Aorta (tissue), 5 donors: ENCODE data around the gene PTPRF. TPM values are rescaled to one million over a fixed set of nuclear protein-coding genes. Genes with fewer than 3 reads are reported as not detected.

Experiments used
- ATAC-seq: fragments of 200-7000 bp; cut with Tn5 transposase; one replicate; pipeline ENCODE4 v1.9.1; 2022; ENCODE audit warnings: moderate library complexity; ENCODE audit not compliant: low FRiP score
- DNase-seq, 2 donors: peaks; one replicate each; pipeline ENCODE4 v3.0.0-alpha.2; 2020
- H3K27ac ChIP-seq, 2 donors: one replicate each; pipeline ENCODE4 v1.5.1; 2013; ENCODE audit warnings: low read length in 2 of 2, mild to moderate bottlenecking in 2 of 2, moderate library complexity in 2 of 2, control low read depth in 1 of 2, inconsistent platforms in 1 of 2, low read depth in 1 of 2
- H3K27me3 ChIP-seq, 2 donors: one replicate each; pipeline ENCODE4 v1.6.1; 2013; ENCODE audit warnings: control low read depth in 1 of 2, low read length in 1 of 2, mild to moderate bottlenecking in 1 of 2, moderate library complexity in 1 of 2; ENCODE audit not compliant: insufficient read depth in 2 of 2, control insufficient read depth in 1 of 2
- H3K36me3 ChIP-seq, 2 donors: one replicate each; pipeline ENCODE4 v1.6.1; 2013; ENCODE audit warnings: control low read depth in 1 of 2, low read length in 1 of 2, mild to moderate bottlenecking in 1 of 2; ENCODE audit not compliant: insufficient read depth in 2 of 2, control insufficient read depth in 1 of 2
- H3K4me1 ChIP-seq, 2 donors: one replicate each; pipeline ENCODE4 v1.6.1; 2013; ENCODE audit warnings: low read length in 2 of 2, control low read depth in 1 of 2, mild to moderate bottlenecking in 1 of 2, moderate library complexity in 1 of 2; ENCODE audit not compliant: insufficient read depth in 2 of 2, control insufficient read depth in 1 of 2
- H3K4me3 ChIP-seq, 2 donors: one replicate each; pipeline ENCODE4 v1.5.1; 2013; ENCODE audit warnings: low read length in 2 of 2, control low read depth in 1 of 2, mild to moderate bottlenecking in 1 of 2
- H3K9me3 ChIP-seq: one replicate; pipeline ENCODE4 v1.6.1; 2013; ENCODE audit warnings: mild to moderate bottlenecking, low read length; ENCODE audit not compliant: control insufficient read depth
- WGBS, 2 donors: extraction: QIAGEN DNeasy Blood & Tissue Kit; methylation state at CpG; one replicate each; pipeline ENCODE4 v1.1.7; 2013; 5-methylcytosine and 5-hydroxymethylcytosine counted together
- intact Hi-C, 2 donors: fragments of 100-400 bp; cut with DNase I; formaldehyde crosslinking; loops; one replicate each; pipeline versions ENCODE4 v1.14.2 to v1.15.0; 2022
- polyA plus RNA-seq, 2 donors: library from polyadenylated mRNA; stranded (reverse); fragments of 200-250 nt; gene quantifications; one replicate each; pipeline ENCODE4 v1.2.3, GENCODE V29; 2013
- total RNA-seq, 2 donors: library from RNA; stranded (reverse); fragmentation: NEBNext Ultra II Directional; extraction: Animal tissue kit (Norgen Biotek cat#: 25700); gene quantifications; one replicate each; pipeline ENCODE4 v1.2.1, GENCODE V29; 2021
- donor health status: healthy with polysubstance abuse.
- donor health status: Bipolar disorder and iron deficiency.
- donor health status: DM: no; HTN: no; CAD: no.
- donor health status: DM: no; HTN: no; CAD: no.
- donor health status: DM: yes; HTN: yes; CAD: no.

Gene PTPRF
- total and polyA plus RNA-seq, 4 donors, result 11.6 to 86.2 (median 40.6) TPM

DNA sequence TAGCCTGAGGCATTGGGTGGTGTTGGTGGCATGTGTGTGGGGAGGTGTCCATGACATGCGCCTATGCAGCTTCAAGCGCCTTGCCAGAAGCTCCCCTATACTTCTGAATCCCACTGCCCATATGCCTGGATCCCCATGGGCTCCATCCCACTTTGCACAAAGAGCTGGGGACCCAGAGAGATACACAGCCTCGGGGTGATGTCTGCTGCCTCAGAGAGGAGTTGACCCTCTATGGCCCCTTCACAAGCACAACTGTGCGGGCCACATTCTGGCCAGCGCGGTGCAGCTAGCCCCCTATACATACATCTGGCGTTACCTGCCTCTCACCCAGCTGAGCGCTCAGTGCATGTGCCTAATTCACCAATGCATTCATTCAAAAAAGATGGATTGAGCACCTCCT, 9.6 kb upstream of the PTPRF start:
- Histone ChIP-seq H3K9me3 (no peaks in the 10 kb centered on the region), H3K4me3 (no peak overlapping the region), H3K36me3 (no peaks in the 10 kb centered on the region), H3K27me3 (no peaks in the 10 kb centered on the region), H3K27ac (no peak overlapping the region), H3K4me1 (no peaks in the 10 kb centered on the region)
- 91 to 94% methylated on average over 8 of the region's 8 CpGs for WGBS, 2 donors
- intact Hi-C loops, result no loop called here
- DNase-seq (peak in 1 of 2 donors; percentile 32), ATAC-seq (no peak)

DNA sequence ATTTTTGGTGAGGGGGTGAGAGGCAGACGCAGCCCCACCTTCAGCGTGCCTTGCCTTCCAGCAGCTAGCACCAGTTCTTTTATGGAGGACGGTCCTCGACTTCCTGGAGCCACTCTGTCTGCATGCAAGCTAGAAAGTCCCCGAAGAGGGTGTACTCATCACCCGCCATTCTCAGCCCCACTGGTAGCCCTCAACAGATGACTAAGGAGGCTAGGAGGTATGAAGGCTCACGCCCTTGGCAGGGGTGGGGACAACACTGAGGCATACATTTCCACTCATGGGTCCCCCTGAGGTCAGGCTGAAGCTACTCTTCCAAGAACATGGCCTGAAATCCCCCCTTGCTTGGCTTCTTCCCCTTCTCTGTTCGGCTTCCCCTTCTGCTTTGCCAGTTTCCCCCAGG, 8.9 kb upstream of the PTPRF start:
- H3K9me3 ChIP-seq, result no peaks in the 10 kb centered on the region
- no peaks in the 10 kb centered on the region for H3K36me3 ChIP-seq
- ATAC-seq, result no peak
- DNase-seq, result peak in 1 of 2 donors; percentile 41
- intact Hi-C loops, result no loop called here
- no peaks in the 10 kb centered on the region for H3K27me3 ChIP-seq
- H3K4me1 ChIP-seq, result no peaks in the 10 kb centered on the region
- 75 to 80% methylated on average over 8 of the region's 8 CpGs for WGBS, 2 donors
- H3K27ac ChIP-seq, result no peak overlapping the region
- no peak overlapping the region for H3K4me3 ChIP-seq

GRCh38 chr1:43522431-43522775, 8.3 kb upstream of the PTPRF start:
- no peaks in the 10 kb centered on the region for H3K4me1 ChIP-seq
- H3K9me3 ChIP-seq, result no peaks in the 10 kb centered on the region
- 93 to 100% methylated on average over 1 of the region's 1 CpG for WGBS, 2 donors
- ATAC-seq (no peak), DNase-seq (no peak)
- no peak overlapping the region for H3K27ac ChIP-seq
- H3K36me3 ChIP-seq, result no peaks in the 10 kb centered on the region
- no peaks in the 10 kb centered on the region for H3K27me3 ChIP-seq
- intact Hi-C loops, result no loop called here
- no peak overlapping the region for H3K4me3 ChIP-seq

- intact Hi-C loops, result no loop called here
- Histone ChIP-seq H3K4me3 (no peak overlapping the region), H3K36me3 (no peaks in the 10 kb centered on the region), H3K9me3 (no peaks in the 10 kb centered on the region), H3K27me3 (no peaks in the 10 kb centered on the region), H3K27ac (no peak overlapping the region), H3K4me1 (no peaks in the 10 kb centered on the region)
- peak in 1 of 2 donors; percentile 39 for DNase-seq
- ATAC-seq, result no peak
- WGBS, 2 donors, result 83 to 84% methylated on average over 13 of the region's 13 CpGs
These were observed 7.8 kb upstream of the PTPRF start for GRCh38 chr1:43522776-43523480.

GRCh38 chr1:43524804-43525203, 5.9 kb upstream of the PTPRF start:
- intact Hi-C loops, result loop anchor here (5.0 kb wide), 3 partner anchors 42 to 182 kb away; partner anchors contain the start of genes KDM4A (in 1 of the 2) and ST3GAL3 (in 1 of the 2)

DNA sequence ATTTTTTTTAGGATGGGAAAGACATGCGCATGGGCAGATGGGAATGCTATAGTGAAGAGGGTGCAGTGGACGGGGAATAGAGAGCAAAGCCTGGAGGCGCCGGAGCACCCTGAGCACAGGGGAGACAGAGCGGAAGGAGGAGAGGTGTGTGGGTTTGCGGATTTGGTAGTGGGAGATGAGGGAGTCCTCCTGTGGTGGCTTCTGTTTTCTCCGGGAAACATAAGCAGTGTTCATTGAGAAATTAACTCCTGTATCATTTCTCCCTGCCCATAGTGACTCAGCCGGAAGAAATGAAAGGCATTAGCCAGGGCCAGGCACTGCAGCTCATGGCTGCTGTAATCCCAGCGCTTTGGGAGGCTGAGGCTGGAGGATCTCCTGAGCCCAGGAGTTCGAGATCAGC, 4.7 kb upstream of the PTPRF start:
- Histone ChIP-seq H3K27ac (no peak overlapping the region), H3K9me3 (no peaks in the 10 kb centered on the region), H3K36me3 (no peaks in the 10 kb centered on the region), H3K27me3 (no peaks in the 10 kb centered on the region), H3K4me1 (no peaks in the 10 kb centered on the region), H3K4me3 (no peak overlapping the region)
- ATAC-seq (no peak), DNase-seq (peak in 1 of 2 donors; percentile 46)
- intact Hi-C loops, result loop anchor here (5.0 kb wide), 3 partner anchors 41 to 181 kb away; partner anchors contain the start of genes KDM4A (in 1 of the 2) and ST3GAL3 (in 1 of the 2)
- 83 to 86% methylated on average over 10 of the region's 10 CpGs for WGBS, 2 donors

More at GRCh38 chr1:43524804-43525203, 5.9 kb upstream of the PTPRF start:
- Histone ChIP-seq H3K36me3 (no peaks in the 10 kb centered on the region), H3K9me3 (no peaks in the 10 kb centered on the region), H3K4me1 (no peaks in the 10 kb centered on the region), H3K27ac (no peak overlapping the region), H3K4me3 (no peak overlapping the region), H3K27me3 (no peaks in the 10 kb centered on the region)
- DNase-seq, result peak in 1 of 2 donors; percentile 32
- 67 to 74% methylated on average over 8 of the region's 8 CpGs for WGBS, 2 donors
- no peak for ATAC-seq

GRCh38 chr1:43527111-43527878, 3.4 kb upstream of the PTPRF start:
- Histone ChIP-seq H3K4me1 (no peaks in the 10 kb centered on the region), H3K27me3 (no peaks in the 10 kb centered on the region), H3K4me3 (no peak overlapping the region), H3K36me3 (no peaks in the 10 kb centered on the region), H3K27ac (no peak overlapping the region), H3K9me3 (no peaks in the 10 kb centered on the region)
- intact Hi-C loops, result loop anchor here (5.0 kb wide), 3 partner anchors 40 to 180 kb away; partner anchors contain the start of genes KDM4A (in 1 of the 2) and ST3GAL3 (in 1 of the 2)
- 88 to 95% methylated on average over 12 of the region's 12 CpGs for WGBS, 2 donors
- DNase-seq, result peak in 1 of 2 donors; percentile 44
- ATAC-seq, result no peak

- ATAC-seq, result peak; percentile 79
- no peaks in the 10 kb centered on the region for H3K9me3 ChIP-seq
- intact Hi-C loops, result loop anchor here (5.0 kb wide), 3 partner anchors 38 to 178 kb away; partner anchors contain the start of genes KDM4A (in 1 of the 2) and ST3GAL3 (in 1 of the 2)
- no peak overlapping the region for H3K4me3 ChIP-seq
- WGBS, 2 donors, result 19 to 48% methylated on average over 11 of the region's 11 CpGs
- H3K27ac ChIP-seq, result no peak overlapping the region
- peak; percentile 88 to 96 for DNase-seq
- no peaks in the 10 kb centered on the region for H3K36me3 ChIP-seq
- H3K4me1 ChIP-seq, result no peaks in the 10 kb centered on the region
- H3K27me3 ChIP-seq, result no peaks in the 10 kb centered on the region
These were observed 1.4 kb upstream of the PTPRF start for GRCh38 chr1:43529206-43529731.
